Thyroid gland (tissue), 4 donors: ENCODE results near the gene ATP10B. TPM values are rescaled to one million over a fixed set of nuclear protein-coding genes. Genes with fewer than 3 reads are reported as not detected.

Experiments used
- DNase-seq, 2 donors: peaks; one replicate each; pipeline ENCODE4 v3.0.0-alpha.2; 2019
- H3K27ac ChIP-seq, 3 donors: fragments of 200-600 bp; sonication (generic); 1 replicate in 2 of 3; 2 replicates in 1 of 3; pipeline ENCODE4 v1.5.1; 2016 to 2019; ENCODE audit warnings: mild to moderate bottlenecking in 1 of 3, moderate library complexity in 1 of 3
- H3K27me3 ChIP-seq: fragments of 200-600 bp; sonication (generic); one replicate; pipeline ENCODE4 v1.5.1; 2019
- H3K36me3 ChIP-seq, 2 donors: fragments of 200-600 bp; sonication (generic); one replicate each; pipeline ENCODE4 v1.5.1; 2016 to 2019
- H3K4me1 ChIP-seq, 2 donors: fragments of 200-600 bp; sonication (generic); one replicate each; pipeline ENCODE4 v1.5.1; 2017 to 2019
- H3K4me3 ChIP-seq, 3 donors: fragments of 200-600 bp; sonication (generic); replicated peaks in 1 of 3; 1 replicate in 2 of 3; 2 replicates in 1 of 3; pipeline ENCODE4 v1.5.1; 2016; ENCODE audit warnings: mild to moderate bottlenecking in 1 of 3
- H3K9me3 ChIP-seq: fragments of 200-600 bp; sonication (generic); one replicate; pipeline ENCODE4 v1.5.1; 2017
- CTCF ChIP-seq, 6 experiments: fragments of 200-600 bp in 3 of 6; fragments of 450-650 bp in 3 of 6; sonication (generic) in 3 of 6; IDR thresholded peaks; one replicate each; pipeline ENCODE4 v1.5.1; 2016 to 2019; ENCODE audit warnings: antibody characterized with exemption in 6 of 6, mild to moderate bottlenecking in 2 of 6, inconsistent platforms in 1 of 6, moderate library complexity in 1 of 6
- POLR2A ChIP-seq, 2 donors: fragments of 450-650 bp; IDR thresholded peaks; one replicate each; pipeline ENCODE4 v1.6.1; 2017; ENCODE audit warnings: antibody characterized with exemption in 2 of 2, mild to moderate bottlenecking in 2 of 2, moderate library complexity in 1 of 2
- WGBS, 2 donors: methylation state at CpG; one replicate each; pipeline ENCODE4 v1.1.5; 2017; 5-methylcytosine and 5-hydroxymethylcytosine counted together
- intact Hi-C: fragments of 100-400 bp; cut with DNase I; formaldehyde crosslinking; loops from one replicate; pipeline ENCODE4 v1.15.1; 2023
- total RNA-seq, 4 donors: library from RNA; depleted of rRNA; stranded (reverse); fragments of >200 nt; gene quantifications; one replicate each; pipeline ENCODE4 v1.2.3, GENCODE V29; 2016

Gene ATP10B
- total RNA-seq, 4 donors from 2014 or later = 0.13 to 0.42 (median 0.15) TPM; not detected in 1

GRCh38 chr5:160616712-160617497 is 235.1 kb downstream of the ATP10B start:
- Histone ChIP-seq H3K4me3 (no peak overlapping the region), H3K9me3 (no peaks in the 10 kb centered on the region), H3K27ac (no peak overlapping the region), H3K36me3 (no peaks in the 10 kb centered on the region), H3K27me3 (no peaks in the 10 kb centered on the region), H3K4me1 (no peaks in the 10 kb centered on the region)
- intact Hi-C loops = no loop called here
- TF ChIP-seq POLR2A (IDR thresholded peaks at IDR 0.05) (no peak), CTCF (IDR thresholded peaks at IDR 0.05) (no peak)
- 85 to 87% methylated on average over 4 of the region's 4 CpGs for WGBS, 2 donors
- DNase-seq = no peak

GRCh38 chr5:160614136-160614535 is 237.9 kb downstream of the ATP10B start:
- Histone ChIP-seq H3K27me3 (no peaks in the 10 kb centered on the region), H3K36me3 (no peaks in the 10 kb centered on the region), H3K4me3 (no peak overlapping the region), H3K9me3 (no peaks in the 10 kb centered on the region), H3K27ac (no peak overlapping the region), H3K4me1 (no peaks in the 10 kb centered on the region)
- WGBS, 2 donors = 72 to 91% methylated on average over 3 of the region's 3 CpGs
- intact Hi-C loops = no loop called here
- no peak for TF ChIP-seq CTCF (IDR thresholded peaks at IDR 0.05)
- TF ChIP-seq POLR2A (IDR thresholded peaks at IDR 0.05) = no peak
- DNase-seq = no peak

- no peaks in the 10 kb centered on the region for H3K27me3 ChIP-seq
- no peaks in the 10 kb centered on the region for H3K9me3 ChIP-seq
- H3K36me3 ChIP-seq = no peaks in the 10 kb centered on the region
- WGBS, 2 donors = 20 to 22% methylated on average over 2 of the region's 2 CpGs
- H3K27ac ChIP-seq = no peak overlapping the region
- intact Hi-C loops = no loop called here
- DNase-seq = peak in 1 of 2 donors; percentile 5
- TF ChIP-seq POLR2A (IDR thresholded peaks at IDR 0.05) (no peak), CTCF (IDR thresholded peaks at IDR 0.05) (no peak)
- H3K4me1 ChIP-seq = no peaks in the 10 kb centered on the region
- no peak overlapping the region for H3K4me3 ChIP-seq
Observed at GRCh38 chr5:160605266-160605665, 246.7 kb downstream of the ATP10B start.

- Histone ChIP-seq H3K27ac (no peak overlapping the region), H3K36me3 (no peaks in the 10 kb centered on the region), H3K4me1 (no peaks in the 10 kb centered on the region), H3K9me3 (no peaks in the 10 kb centered on the region), H3K27me3 (no peaks in the 10 kb centered on the region), H3K4me3 (no peak overlapping the region)
- DNase-seq = no peak
- TF ChIP-seq POLR2A (IDR thresholded peaks at IDR 0.05) (no peak), CTCF (IDR thresholded peaks at IDR 0.05) (no peak)
- WGBS, 2 donors = 82 to 83% methylated on average over 4 of the region's 4 CpGs
- intact Hi-C loops = no loop called here
Observed at GRCh38 chr5:160604484-160604883, 247.5 kb downstream of the ATP10B start.

GRCh38 chr5:160602744-160603143 is 249.3 kb downstream of the ATP10B start:
- 89 to 95% methylated on average over 4 of the region's 4 CpGs for WGBS, 2 donors
- no peak for DNase-seq
- no peaks in the 10 kb centered on the region for H3K9me3 ChIP-seq
- H3K36me3 ChIP-seq = no peaks in the 10 kb centered on the region
- no peaks in the 10 kb centered on the region for H3K27me3 ChIP-seq
- H3K4me1 ChIP-seq = no peaks in the 10 kb centered on the region
- H3K27ac ChIP-seq = no peak overlapping the region
- H3K4me3 ChIP-seq = no peak overlapping the region
- TF ChIP-seq POLR2A (IDR thresholded peaks at IDR 0.05) = no peak
- no peak for TF ChIP-seq CTCF (IDR thresholded peaks at IDR 0.05)
- intact Hi-C loops = no loop called here
